Breast epithelium (tissue), 4 donors: ENCODE data around the gene LRRFIP1. TPM values are rescaled to one million over a fixed set of nuclear protein-coding genes. Genes with fewer than 3 reads are reported as not detected.
A peak's percentile ranks its signal among the peaks of the same experiment; 100 is the strongest.

Source experiments
- DNase-seq, 2 donors: peaks; one replicate each; pipeline ENCODE4 v3.0.0-alpha.2; 2019; ENCODE audit warnings: low spot score in 2 of 2
- H3K27ac ChIP-seq, 2 donors: fragments of 200-600 bp; sonication (generic) in 1 of 2; one replicate each; pipeline ENCODE4 v1.5.1; 2016 to 2019; ENCODE audit warnings: mild to moderate bottlenecking in 1 of 2
- H3K27me3 ChIP-seq, 2 donors: fragments of 200-600 bp; sonication (generic) in 1 of 2; one replicate each; pipeline versions ENCODE4 v1.5.1 to v1.6.0; 2017 to 2019; ENCODE audit warnings: control low read depth in 1 of 2, mild to moderate bottlenecking in 1 of 2
- H3K36me3 ChIP-seq: fragments of 200-600 bp; one replicate; pipeline ENCODE4 v1.5.1; 2019
- H3K4me1 ChIP-seq, 2 donors: fragments of 200-600 bp; sonication (generic); one replicate each; pipeline ENCODE4 v1.5.1; 2016 to 2019; ENCODE audit warnings: control low read depth in 1 of 2
- H3K4me3 ChIP-seq, 3 donors: fragments of 200-600 bp; sonication (generic); 1 replicate in 2 of 3; 2 replicates in 1 of 3; pipeline ENCODE4 v1.5.1; 2016 to 2019; ENCODE audit warnings: mild to moderate bottlenecking in 3 of 3, moderate library complexity in 2 of 3
- H3K9me3 ChIP-seq, 2 donors: fragments of 200-600 bp; sonication (generic) in 1 of 2; one replicate each; pipeline ENCODE4 v1.5.1; 2016 to 2019; ENCODE audit warnings: control low read depth in 1 of 2
- CTCF ChIP-seq, 3 donors: fragments of 450-650 bp; IDR thresholded peaks; one replicate each; pipeline ENCODE4 v1.5.1; 2016 to 2017; ENCODE audit warnings: antibody characterized with exemption in 3 of 3, mild to moderate bottlenecking in 3 of 3, moderate library complexity in 3 of 3
- POLR2A ChIP-seq: fragments of 450-650 bp; IDR thresholded peaks from one replicate; pipeline ENCODE4 v1.6.1; 2016; ENCODE audit warnings: antibody characterized with exemption, mild to moderate bottlenecking, moderate library complexity
- POLR2AphosphoS5 ChIP-seq, 3 donors: sonication (generic); formaldehyde crosslinking; IDR thresholded peaks; one replicate each; pipeline ENCODE4 v1.6.1; 2017; ENCODE audit warnings: antibody characterized with exemption in 3 of 3
- intact Hi-C: fragments of 100-400 bp; cut with DNase I; formaldehyde crosslinking; loops from one replicate; pipeline ENCODE4 v1.15.1; 2023; ENCODE audit warnings: low total_unique reads
- total RNA-seq, 3 donors: library from RNA; depleted of rRNA; stranded (reverse); fragments of >200 nt; gene quantifications; one replicate each; pipeline ENCODE4 v1.1.0, GENCODE V29; 2016

The LRRFIP1 gene
- total RNA-seq, 3 donors from 2014 or later, result 82.6 to 136 (median 130) TPM

GRCh38 chr2:237701033-237701858 is 73.9 kb downstream of the LRRFIP1 start:
- no peak for TF ChIP-seq CTCF (IDR thresholded peaks at IDR 0.05)
- no peak for TF ChIP-seq POLR2AphosphoS5 (IDR thresholded peaks at IDR 0.05)
- TF ChIP-seq POLR2A, result no peak
- Histone ChIP-seq H3K4me3 (no peak overlapping the region), H3K4me1 (peaks cover 25 to 41% of the 10 kb centered on the region in 2 donors), H3K27me3 (no peaks in the 10 kb centered on the region), H3K36me3 (no peaks in the 10 kb centered on the region), H3K27ac (peak overlapping the region; percentile 74 to 83), H3K9me3 (no peaks in the 10 kb centered on the region)
- no peak for DNase-seq
- intact Hi-C loops, result no loop called here

GRCh38 chr2:237701859-237702390 is 74.5 kb downstream of the LRRFIP1 start:
- TF ChIP-seq POLR2AphosphoS5 (IDR thresholded peaks at IDR 0.05), result no peak
- no peak for TF ChIP-seq POLR2A
- TF ChIP-seq CTCF (IDR thresholded peaks at IDR 0.05), result no peak
- Histone ChIP-seq H3K36me3 (no peaks in the 10 kb centered on the region), H3K4me3 (peak overlapping the region in 1 of 3 donors; percentile 26), H3K4me1 (peaks cover 25 to 41% of the 10 kb centered on the region in 2 donors), H3K27ac (peak overlapping the region; percentile 74 to 83), H3K9me3 (no peaks in the 10 kb centered on the region), H3K27me3 (no peaks in the 10 kb centered on the region)
- intact Hi-C loops, result no loop called here
- no peak for DNase-seq

DNA sequence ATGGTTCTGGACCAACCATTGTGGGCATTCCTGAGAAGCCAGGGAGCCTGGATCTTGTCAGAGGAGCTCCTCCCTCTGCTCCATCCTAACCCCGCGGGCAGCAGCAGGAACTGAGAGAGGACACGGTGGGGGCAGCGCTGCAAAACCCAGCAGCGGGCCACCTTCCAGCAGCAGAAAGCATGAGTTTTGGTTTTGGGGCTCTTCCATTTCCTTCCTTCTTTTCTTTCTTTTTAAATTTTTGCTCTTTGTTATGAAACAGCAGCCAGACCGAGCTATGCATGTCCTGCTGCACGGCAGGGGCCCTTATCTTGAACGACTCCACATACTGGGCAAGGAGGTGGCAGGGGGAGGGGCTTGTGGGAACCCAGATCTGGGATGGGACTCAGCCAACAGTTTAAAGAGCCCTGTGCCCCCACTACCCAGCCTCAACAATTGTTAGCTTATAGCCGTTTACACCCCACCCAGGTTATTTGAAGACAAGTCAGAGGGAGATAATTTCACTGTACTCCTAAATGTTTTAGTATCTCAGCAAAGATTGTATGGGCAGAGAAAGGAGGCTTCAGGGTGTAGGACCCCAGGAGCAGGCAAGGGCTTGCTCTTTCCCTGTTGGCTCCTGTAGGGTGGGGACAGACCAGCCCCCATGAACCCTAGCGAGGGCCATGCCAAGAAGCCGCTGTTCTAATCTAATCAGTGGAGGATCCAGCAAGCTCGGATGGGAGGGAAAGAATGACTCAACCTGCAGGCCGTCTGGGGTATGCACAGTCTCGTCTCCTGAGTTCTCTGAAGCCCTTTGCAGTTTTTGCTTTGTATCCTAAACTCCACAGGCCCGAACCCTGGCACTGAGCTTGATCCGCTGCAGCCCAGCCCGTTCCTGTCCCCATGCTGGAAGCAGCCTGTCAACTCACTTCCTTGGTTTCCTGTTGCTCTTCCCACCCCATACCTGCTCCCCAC is 75.3 kb downstream of the LRRFIP1 start:
- Histone ChIP-seq H3K4me1 (peaks cover 25 to 41% of the 10 kb centered on the region in 2 donors), H3K9me3 (no peaks in the 10 kb centered on the region), H3K36me3 (no peaks in the 10 kb centered on the region), H3K27ac (peak overlapping the region; percentile 74 to 83), H3K27me3 (no peaks in the 10 kb centered on the region), H3K4me3 (peak overlapping the region in 1 of 3 donors; percentile 26)
- TF ChIP-seq POLR2A, result no peak
- no peak for TF ChIP-seq CTCF (IDR thresholded peaks at IDR 0.05)
- TF ChIP-seq POLR2AphosphoS5 (IDR thresholded peaks at IDR 0.05), result peak in 1 of 3 donors; percentile 9
- intact Hi-C loops, result no loop called here
- DNase-seq, result peak in 1 of 2 donors; percentile 56

- no peak for TF ChIP-seq POLR2AphosphoS5 (IDR thresholded peaks at IDR 0.05)
- TF ChIP-seq CTCF (IDR thresholded peaks at IDR 0.05), result no peak
- TF ChIP-seq POLR2A, result no peak
- intact Hi-C loops, result no loop called here
- H3K4me1 ChIP-seq, result peaks cover 25 to 39% of the 10 kb centered on the region in 2 donors
- DNase-seq, result no peak
- H3K4me3 ChIP-seq, result no peak overlapping the region
- no peaks in the 10 kb centered on the region for H3K27me3 ChIP-seq
- H3K9me3 ChIP-seq, result no peaks in the 10 kb centered on the region
- H3K36me3 ChIP-seq, result no peaks in the 10 kb centered on the region
- peak overlapping the region; percentile 45 to 83 for H3K27ac ChIP-seq
These were observed 77.4 kb downstream of the LRRFIP1 start for GRCh38 chr2:237704501-237705434.
